ENCODE results near the gene NDUFB5.

NDUFB5 gene

GRCh38 chr3:179652447-179653095, 48.0 kb downstream of the NDUFB5 start, which contains the start of gene USP13 (continued):
- TF ChIP-seq, protein P1, sequence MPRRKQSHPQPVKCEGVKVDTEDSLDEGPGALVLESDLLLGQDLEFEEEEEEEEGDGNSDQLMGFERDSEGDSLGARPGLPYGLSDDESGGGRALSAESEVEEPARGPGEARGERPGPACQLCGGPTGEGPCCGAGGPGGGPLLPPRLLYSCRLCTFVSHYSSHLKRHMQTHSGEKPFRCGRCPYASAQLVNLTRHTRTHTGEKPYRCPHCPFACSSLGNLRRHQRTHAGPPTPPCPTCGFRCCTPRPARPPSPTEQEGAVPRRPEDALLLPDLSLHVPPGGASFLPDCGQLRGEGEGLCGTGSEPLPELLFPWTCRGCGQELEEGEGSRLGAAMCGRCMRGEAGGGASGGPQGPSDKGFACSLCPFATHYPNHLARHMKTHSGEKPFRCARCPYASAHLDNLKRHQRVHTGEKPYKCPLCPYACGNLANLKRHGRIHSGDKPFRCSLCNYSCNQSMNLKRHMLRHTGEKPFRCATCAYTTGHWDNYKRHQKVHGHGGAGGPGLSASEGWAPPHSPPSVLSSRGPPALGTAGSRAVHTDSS (tag by site-specific recombination; IDR thresholded peaks at IDR 0.05): no peak
- TF ChIP-seq GLIS1 (tag by site-specific recombination; IDR thresholded peaks at IDR 0.05) (peak; percentile 68), YY2 (tag by site-specific recombination; IDR thresholded peaks at IDR 0.05) (no peak), GLI2 (tag by site-specific recombination; IDR thresholded peaks at IDR 0.05; ENCODE audit: borderline replicate concordance, low read depth) (no peak), SP7 (tag by site-specific recombination; IDR thresholded peaks at IDR 0.05) (peak; percentile 34; the same call in 1 of the 2 replicates), EGR2 (tag by site-specific recombination; IDR thresholded peaks at IDR 0.05; ENCODE audit: low read depth) (peak; percentile 37; the same call in 1 of the 2 replicates), ZBTB21 (tag by site-specific recombination; IDR thresholded peaks at IDR 0.05) (no peak), ZFP3 (tag by site-specific recombination; IDR thresholded peaks at IDR 0.05; ENCODE audit: low read depth) (no peak), ZNF335 (tag by site-specific recombination; conservative IDR thresholded peaks at IDR 0.05) (peak; percentile 45), ZNF341 (tag by site-specific recombination; IDR thresholded peaks at IDR 0.05; ENCODE audit: low read depth) (peak; percentile 52), ZBTB8A (tag by site-specific recombination; IDR thresholded peaks at IDR 0.05) (peak; percentile 8), ZEB2 (tag by site-specific recombination; IDR thresholded peaks at IDR 0.05) (0 out of 2 replicates have a peak, but pooled peaks have one; percentile 36), PRDM4 (tag by site-specific recombination; IDR thresholded peaks at IDR 0.05) (peak; percentile 79), ZBTB20 (tag by site-specific recombination; IDR thresholded peaks at IDR 0.05) (peak; percentile 75), ZNF629 (tag by site-specific recombination; IDR thresholded peaks at IDR 0.05) (0 out of 2 replicates have a peak, but pooled peaks have one; percentile 18), ZNF660 (tag by site-specific recombination; IDR thresholded peaks at IDR 0.05) (0 out of 2 replicates have a peak, but pooled peaks have one; percentile 15), KLF8 (tag by site-specific recombination; IDR thresholded peaks at IDR 0.05) (peak; percentile 61; the same call in 1 of the 2 replicates), ZNF155 (tag by site-specific recombination; IDR thresholded peaks at IDR 0.05) (no peak), ZBTB17 (tag by site-specific recombination; IDR thresholded peaks at IDR 0.05) (peak; percentile 53), SP3 (tag by site-specific recombination; IDR thresholded peaks at IDR 0.05) (peak; percentile 25; the same call in 1 of the 2 replicates), ZNF571 (tag by site-specific recombination; IDR thresholded peaks at IDR 0.05) (no peak), ZFHX2 (tag by site-specific recombination; conservative IDR thresholded peaks at IDR 0.05) (peak; percentile 67)
- TF ChIP-seq, protein P2, sequence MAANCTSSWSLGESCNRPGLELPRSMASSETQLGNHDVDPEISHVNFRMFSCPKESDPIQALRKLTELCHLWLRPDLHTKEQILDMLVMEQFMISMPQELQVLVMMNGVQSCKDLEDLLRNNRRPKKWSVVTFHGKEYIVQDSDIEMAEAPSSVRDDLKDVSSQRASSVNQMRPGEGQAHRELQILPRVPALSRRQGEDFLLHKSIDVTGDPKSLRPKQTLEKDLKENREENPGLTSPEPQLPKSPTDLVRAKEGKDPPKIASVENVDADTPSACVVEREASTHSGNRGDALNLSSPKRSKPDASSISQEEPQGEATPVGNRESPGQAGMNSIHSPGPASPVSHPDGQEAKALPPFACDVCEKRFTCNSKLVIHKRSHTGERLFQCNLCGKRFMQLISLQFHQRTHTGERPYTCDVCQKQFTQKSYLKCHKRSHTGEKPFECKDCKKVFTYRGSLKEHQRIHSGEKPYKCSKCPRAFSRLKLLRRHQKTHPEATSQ (tag by site-specific recombination; IDR thresholded peaks at IDR 0.05): no peak
- TF ChIP-seq, protein P3, sequence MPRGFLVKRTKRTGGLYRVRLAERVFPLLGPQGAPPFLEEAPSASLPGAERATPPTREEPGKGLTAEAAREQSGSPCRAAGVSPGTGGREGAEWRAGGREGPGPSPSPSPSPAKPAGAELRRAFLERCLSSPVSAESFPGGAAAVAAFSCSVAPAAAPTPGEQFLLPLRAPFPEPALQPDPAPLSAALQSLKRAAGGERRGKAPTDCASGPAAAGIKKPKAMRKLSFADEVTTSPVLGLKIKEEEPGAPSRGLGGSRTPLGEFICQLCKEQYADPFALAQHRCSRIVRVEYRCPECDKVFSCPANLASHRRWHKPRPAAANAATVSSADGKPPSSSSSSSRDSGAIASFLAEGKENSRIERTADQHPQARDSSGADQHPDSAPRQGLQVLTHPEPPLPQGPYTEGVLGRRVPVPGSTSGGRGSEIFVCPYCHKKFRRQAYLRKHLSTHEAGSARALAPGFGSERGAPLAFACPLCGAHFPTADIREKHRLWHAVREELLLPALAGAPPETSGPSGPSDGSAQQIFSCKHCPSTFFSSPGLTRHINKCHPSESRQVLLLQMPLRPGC (tag by site-specific recombination; IDR thresholded peaks at IDR 0.05): no peak

Measured in HEK293 (cell line).